Stimulated activated CD4-positive, alpha-beta T cell treated with anti-CD3 and anti-CD28 coated beads, Interleukin-4, amount 100 ng/mL, for 48 hours (primary cell): ENCODE results near the gene RPN2.

Experiments used
- DNase-seq, 2 donors: peaks; one replicate each; pipeline ENCODE4 v3.0.0-alpha.2; 2020; ENCODE audit warnings: low read depth in 2 of 2

Gene RPN2

DNA sequence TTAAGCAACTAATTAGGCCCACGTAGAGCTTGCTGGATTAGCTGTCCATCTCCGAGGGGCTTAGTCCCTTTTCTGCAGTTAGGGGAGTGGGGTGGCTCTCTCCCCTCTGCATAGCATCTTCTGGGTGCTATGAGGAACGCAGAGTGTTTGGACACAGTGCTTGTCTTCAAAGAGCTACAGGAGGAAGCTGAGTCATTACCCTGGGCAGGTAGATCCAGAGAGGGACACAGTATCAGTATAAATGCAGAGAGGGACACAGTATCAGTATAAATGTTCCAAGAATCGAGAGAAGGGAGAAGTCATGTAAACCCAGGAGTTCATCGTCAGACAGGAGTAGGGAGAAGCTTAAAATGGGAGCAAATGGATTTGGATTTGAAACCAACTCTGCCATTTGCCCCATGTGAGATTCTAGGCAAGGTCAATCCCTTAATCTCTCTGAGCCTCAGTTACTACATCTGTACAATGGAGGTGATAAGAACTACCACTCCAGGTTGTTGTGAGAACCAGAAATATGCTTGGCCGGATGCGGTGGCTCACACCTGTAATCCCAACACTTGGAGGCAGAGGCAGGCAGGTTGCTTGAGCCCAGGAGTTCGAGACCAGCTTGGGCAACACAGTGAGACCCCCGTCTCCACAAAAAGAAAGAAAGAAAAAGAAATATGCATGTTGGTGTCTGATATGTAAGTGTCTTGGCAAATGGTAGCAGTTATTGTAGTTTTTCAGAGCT lies 88.0 kb downstream of the RPN2 start:
- DNase-seq = no peak

DNA sequence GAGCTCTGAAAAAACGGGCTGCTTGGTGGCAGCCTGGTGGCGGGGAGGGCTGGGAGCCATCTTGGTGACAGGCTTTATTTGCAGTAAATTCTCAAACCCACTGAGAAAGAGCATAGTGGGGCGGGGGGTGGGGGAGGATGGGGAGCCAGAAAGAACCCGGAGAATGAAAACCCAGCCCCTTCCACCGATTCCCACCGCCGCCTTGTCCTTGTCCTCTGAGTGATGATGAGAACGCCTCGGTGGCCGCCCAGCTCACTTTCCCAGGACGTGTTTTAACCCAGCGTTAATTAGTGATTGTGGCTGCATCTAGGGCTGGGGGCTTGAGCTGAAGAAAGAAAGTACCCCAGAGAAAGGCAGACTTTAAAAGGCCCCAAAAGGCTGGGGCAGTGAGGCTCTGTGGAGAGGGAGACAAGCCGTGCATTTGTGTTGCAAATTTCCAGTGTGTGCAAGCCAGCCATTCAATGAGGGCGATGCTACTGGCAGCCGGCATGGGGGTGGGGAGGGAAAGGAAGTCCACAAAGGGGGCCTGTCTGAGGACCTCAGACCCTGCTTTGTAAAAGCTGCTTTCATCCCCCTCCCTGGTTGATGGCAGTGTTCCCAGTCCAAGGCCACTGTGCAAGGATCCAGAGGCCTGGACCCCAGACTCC lies 88.7 kb downstream of the RPN2 start:
- DNase-seq = no peak

DNA sequence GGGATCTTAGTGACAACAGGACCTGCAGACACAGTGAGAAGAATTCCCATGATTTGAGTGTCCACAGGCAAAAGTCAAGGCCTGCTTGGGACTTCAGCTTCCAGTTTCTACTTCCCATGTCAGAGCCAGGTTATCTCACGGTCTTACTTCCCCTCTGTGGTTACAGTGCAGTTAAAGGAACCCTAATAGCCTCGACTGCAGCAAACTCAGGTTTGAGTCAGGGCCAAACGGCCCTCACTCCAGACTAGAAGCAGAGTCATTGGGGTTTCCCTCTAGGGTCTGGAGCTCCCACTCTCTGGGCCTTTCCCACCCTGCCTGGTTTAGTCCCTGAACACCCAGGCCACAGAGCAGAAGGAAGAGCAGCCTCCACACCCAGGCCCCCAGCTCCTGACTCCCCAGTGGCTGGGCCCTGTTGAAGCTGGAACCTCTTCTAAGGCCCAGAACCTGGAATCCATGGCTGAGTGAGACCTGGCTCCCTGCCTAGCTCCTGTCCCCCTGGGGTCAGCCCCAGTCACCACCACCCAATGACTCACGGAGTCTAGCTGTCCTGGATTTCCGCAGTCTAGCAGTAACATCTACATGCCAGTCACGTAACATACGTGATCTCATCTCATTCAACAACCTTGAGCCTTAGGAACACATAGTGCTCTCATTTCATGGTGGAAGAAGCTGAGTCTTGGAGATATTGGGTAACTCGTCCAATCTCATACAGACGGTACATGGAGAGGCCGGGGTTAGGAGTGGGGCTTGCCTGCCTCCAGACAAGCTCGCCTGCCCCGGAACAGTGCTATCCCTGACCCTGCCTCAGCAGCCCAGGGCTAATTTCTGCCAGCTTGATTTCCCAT lies 91.7 kb downstream of the RPN2 start:
- no peak for DNase-seq

DNA sequence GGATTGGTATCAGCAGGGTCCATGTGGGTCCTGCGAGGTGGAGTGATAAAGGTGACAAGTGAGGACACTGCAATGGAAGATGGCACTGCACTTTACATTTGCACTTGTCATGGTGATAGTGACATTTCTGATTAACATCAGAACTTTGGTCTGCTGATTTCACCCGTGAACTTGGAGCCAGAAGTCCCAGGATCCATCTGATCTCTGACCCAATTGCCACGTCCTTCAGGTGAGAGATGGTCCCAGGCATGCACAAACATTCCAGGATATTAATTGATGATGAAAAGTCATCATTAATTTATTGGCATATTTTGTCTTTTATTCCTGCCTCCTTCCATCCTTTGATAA lies 92.3 kb downstream of the RPN2 start:
- DNase-seq = no peak

DNA sequence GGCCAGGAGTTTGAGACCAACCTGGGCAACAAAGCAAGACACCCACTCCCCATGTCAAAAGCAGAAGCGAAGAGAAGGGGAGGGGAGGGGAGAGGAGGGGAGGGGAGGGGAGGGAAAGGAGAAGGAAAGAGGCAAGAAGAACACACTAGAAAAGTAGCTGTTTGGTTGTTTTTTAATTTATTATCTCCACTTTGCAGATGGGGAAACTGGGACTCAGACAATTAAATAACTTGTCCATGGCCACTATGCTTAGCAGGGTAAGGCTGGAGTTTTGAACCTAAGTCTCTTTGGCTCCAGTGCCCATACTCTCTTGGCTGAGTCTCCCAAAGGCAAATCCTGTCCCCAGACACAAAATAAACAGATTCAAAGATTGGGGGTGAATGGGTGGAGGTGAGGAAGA lies 94.9 kb downstream of the RPN2 start:
- no peak for DNase-seq

DNA sequence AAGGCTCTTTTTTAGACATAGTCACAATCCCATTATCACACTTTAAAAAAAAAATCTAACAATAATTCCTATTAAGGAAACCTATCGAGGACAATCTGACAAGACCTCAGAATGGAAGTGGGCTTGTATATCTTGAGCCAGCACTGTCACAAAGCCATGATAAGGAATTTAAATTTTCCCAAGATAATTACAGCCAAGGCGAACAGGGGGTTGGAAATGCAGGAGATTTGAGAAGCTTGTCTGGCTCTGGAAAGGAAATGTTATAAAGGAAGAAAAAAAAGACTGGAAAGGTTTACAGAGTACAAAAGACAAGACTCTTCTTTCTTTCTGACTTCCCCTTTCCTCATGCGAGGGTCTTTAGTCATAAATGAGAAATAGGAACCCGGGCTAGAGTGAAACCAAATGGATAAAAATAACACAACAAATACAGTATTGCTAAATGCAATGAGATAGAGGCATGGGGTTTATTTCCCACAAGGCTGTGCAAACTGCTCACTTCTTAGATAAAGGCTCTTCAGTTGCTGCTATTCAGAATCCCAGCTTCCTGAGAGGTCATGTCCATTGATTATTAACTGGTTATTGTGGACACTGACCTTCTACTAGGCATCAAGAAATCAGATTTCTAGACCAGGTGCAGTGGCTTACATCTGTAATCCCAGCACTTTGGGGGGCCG lies 95.9 kb downstream of the RPN2 start:
- DNase-seq = no peak

DNA sequence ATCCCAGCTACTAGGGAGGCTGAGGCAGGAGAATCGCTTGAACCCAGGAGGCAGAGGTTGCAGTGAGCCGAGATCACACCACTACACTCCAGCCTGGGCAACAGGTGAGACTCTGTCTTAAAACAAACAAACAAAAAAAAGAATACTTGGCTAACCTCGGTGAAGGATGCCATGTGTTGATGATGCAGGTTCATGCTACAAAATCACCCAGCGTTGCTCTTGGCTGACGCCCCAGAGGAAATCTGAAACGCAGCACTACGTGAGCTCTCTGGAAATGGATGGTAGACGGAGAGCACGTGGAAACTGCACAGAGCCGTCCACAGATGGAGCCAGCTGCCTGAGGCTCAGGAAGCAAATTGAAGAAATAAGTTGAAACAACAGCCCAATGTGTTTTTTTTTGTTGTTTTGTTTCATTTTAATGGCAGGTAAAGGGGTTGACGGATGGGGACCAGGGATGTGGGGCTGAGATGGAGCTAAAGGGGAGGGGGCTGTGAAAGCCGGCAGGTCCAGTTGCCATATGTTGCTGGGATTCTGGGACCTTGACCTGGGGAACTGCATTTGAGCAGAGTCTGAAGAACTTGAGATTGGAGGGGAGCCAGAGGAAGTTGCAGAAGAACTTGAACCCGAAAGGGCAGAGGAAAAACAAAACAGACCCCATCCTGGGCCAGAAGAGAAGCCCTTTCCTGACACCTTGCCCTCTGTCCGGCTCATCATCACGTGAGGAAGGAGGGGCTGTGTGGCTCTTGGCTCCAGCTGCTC lies 97.5 kb downstream of the RPN2 start:
- DNase-seq = no peak

DNA sequence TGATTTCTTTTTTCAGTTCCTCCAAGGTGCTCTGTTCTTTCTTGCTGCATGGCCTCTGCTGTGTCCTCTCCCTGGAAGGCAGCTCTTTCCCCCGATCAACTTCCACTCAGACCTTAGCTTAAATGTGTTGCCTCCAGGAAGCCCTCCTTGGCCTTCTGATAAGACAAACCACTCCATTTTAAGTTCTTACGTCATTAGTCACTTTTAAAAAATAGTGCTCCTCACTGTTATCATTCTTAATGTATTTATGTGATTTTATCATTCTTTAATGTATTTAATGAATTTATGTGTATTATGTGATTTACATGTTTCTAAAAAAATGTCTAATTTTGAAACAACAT lies 98.1 kb downstream of the RPN2 start:
- DNase-seq = no peak

DNA sequence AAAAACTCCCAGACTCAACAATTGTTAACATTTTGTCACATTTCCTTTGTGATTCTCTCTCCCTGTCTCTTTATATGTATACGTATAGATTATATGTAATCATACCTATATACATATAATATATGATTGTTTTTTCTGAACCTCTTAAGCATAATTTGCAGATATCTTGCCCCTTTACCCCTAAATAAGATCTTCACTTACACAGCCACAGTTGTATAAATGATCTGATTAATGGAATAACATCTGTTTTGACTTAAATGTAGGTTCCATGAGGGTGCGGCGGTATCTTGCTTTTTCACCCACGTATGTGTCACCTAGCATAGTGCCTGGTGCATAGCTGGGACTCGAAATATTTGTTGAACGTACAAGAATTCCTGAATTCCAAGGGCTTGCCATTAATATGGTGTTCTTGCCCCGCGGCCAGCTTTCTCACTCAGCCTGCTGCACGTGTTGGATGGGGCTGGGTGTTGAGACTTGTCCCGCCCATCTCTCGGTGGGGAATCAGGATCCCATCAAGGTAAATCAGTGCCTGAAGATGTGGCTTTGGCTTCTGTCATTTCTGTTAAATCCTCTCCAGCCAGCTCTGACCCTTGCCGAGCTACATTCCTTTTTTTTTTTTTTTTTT lies 99.9 kb downstream of the RPN2 start:
- no peak for DNase-seq

DNA sequence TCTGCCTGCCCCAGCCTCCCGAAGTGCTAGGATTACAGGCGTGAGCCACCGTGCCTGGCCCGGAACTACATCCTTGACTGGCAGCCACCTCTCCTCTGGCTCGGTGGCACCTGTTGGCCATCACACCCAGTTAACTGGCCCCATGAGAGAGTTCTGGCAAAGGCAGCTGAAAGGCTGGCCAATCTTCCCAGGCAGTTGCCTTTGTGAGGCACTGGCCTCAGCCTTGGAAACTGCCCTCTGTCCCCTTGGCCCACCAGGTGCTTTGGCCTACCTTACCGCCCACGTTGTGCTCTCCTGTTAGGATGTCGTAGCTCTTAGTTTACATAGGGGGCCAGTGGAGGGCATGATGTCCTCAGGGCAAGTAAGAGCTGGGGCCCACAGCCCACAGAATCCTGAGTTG lies 100.7 kb downstream of the RPN2 start:
- no peak for DNase-seq

DNA sequence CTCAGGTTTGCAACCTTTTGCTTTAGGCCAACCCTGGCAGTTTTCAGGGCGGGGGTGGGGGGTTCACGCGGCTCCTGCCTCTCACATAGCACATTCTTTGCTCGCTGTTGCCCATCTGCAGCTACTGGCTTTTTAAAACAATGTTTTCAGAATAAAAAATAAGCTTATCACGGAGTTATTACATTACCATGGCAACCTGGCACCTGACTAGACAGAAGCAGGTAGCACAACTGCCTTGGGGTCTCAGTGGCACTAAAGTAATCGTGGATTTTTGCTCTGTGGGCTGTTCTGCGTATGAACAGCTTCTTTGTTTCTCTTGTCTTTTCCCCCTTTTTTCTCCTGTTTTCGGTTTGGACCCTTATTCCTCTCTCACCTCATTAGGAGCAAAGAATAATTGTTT lies 101.3 kb downstream of the RPN2 start:
- no peak for DNase-seq

DNA sequence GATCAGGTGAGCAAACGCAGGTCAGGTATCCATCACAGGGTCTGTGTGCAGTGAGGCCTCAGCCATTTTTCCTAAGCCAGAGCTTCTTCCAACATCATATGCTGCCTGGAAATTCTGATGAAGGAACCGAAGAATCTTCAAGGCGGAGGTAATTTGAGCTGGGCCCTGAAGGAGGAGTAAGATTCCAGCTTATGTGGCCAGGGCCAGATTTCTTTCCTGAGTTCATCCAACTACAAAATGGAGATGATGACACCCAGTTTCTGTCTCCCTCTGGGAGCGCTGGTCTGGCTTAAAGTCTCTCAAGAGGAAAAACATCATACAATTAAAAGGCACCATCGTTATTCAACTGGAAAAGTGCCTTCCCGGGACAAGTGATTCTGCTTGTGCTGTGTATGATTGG lies 103.4 kb downstream of the RPN2 start:
- no peak for DNase-seq

DNA sequence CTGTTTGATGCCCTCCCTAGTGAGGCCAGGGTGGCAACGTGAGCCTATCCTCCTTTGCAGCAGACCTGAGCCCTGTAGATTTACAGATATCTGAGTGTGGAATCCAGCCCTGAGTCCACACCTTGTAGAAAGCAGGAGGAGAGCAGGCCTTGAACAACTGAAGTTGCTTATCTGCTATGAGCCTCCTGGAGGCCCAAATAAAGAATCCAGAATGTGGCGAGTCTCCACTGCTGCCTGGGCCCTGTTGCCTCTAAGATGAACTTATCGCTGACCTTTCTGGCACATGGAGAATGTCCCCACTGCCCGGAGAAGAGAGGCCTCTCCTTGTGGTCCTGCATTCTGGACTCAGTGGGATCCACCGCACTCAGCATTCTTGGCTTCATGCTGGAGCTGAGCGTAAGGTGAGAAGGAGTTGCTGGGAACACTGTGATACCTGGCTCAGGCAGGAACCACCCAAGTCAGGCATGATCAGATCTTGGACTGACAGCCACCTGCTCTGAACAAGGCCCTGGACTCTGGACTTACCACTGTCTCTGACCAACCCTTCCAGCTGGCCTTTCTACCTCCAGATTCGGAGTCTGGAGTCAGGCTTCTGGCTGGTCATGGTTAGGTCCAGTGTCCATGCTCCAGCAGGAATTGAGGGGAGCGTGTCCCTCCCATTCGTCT lies 104.5 kb downstream of the RPN2 start:
- DNase-seq = no peak

DNA sequence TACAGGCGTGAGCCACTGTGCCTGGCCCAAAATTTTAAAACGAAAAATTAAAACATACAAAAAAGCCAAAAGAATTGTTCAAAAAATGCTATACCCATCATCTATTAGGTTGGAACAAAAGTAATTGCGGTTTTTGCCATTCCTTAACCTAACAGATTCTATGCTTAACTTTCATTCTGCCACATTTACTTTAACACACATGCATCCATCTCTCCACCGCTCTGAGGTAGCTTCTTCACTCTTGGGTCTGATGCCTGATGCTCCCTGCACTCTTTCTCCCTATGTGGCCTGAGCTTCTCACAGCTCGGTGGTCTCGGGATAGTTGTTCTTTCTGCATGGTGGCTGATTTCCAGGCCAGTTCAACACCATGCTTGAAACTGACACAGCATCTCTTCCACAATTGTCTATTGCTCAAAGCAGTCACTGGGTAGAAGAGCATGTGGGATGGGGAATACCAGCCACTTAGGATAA lies 105.6 kb downstream of the RPN2 start:
- no peak for DNase-seq

DNA sequence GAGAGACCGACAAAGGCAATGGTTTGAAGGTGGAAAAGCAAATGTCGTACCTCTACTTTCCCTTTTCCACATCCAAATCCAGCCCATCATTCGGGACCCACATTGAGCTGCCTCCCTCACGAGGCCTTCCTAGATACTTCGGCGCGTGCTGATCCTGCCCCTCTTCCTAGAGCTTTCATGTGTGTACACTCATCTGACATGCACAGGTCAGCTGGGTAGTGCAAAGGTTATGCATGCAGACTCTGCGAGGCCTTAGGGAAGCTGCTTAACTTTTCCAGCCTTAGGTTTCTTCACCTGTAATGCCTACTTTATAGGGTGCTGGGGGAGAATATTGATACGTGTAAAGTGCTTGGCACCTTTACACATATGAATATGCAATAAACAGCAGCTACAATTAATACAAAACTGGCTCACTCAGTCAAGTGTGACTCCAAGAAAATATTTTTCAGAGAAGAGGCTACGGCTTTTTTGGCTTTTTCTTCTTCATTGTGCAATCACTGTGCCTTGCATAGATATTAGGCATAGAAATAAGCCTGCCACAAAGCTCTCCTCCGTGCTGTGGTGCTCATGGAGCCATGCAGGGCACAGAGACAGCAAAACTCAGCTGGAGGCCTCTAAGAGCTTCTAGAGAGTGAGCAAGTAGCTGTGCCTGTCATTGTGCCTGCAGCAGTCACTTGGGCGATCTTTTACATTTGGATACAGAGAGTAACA lies 106.7 kb downstream of the RPN2 start:
- no peak for DNase-seq

DNA sequence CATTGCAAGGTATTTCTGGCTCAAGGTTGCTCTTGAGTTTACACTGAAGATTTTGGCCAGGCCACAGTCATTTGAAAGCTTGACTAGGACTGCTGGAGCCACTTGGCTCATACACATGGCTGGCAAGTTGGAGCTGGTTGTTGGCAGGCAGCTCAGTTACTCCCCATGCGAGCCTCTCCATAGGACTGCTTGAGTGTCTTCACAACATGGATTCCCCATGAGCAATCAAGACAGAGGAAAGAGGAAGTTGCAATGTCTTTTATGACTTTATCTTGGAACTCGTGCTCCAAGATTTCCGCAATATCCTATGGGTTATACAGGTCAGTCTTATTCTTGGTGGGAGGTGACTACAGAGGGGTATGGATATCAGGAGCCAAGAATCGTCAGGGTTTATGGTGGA lies 109.0 kb downstream of the RPN2 start:
- DNase-seq = no peak

DNA sequence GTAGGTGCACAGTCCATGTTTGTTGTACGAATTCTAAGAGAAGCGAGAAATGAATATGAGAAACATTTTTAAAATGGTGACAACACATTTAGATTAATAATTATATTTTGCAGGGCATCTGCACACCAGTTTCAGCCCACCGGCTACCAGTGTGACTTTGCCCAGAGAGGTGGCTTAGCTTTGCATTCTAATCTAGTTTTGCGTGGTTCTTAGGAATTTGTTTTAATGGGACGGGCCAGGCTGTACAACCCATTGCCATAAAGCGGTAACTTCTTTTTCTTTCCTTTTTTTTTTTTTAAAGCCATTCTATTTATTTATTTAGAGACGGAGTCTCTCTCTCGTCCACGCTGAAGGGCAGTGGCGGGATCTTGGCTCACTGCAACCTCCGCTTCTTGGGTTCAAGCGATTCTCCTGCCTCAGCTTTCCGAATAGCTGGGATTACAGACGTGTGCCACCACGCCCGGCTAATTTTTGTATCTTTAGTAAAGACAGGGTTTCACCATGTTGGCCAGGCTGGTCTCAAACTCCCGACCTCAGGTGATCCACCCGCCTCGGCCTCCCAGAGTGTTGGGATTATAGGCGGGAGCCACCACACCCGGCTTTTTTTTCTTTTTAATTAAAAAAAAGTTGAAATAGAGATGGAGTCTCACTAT lies 111.2 kb downstream of the RPN2 start:
- no peak for DNase-seq
